ENCODE measurements around the gene ADIPOR1. TPM values are rescaled to one million over a fixed set of nuclear protein-coding genes. Genes with fewer than 3 reads are reported as not detected.
"Not testable (repeated sequence)": the region's sequence is repeated elsewhere in the genome, so short reads cannot be mapped to it uniquely, and the experiment has no call there.

Gene ADIPOR1
- total and polyA plus RNA-seq, 2 donors, result 53.0 to 58.1 TPM

DNA sequence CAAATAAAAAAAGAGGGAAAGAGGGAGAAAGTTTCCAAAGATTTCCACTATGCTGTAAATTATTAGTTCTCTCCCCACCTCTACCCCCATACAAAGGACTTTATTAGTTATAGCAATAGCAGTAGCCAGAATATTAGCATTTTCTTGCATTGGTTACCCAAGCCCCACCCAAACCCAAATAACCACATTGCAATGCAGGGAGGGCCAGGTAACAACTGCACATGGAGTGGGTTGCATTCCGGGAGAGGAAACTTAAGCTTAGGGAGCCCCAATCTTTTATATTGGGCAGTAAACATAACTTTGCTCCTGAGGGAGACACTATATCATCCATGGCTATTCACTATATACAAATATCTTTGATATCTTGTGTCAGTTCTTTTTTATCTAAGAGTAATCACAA is 6.0 kb downstream of the ADIPOR1 start:
- DNase-seq (ENCODE audit: low read depth in 6 of 9, low spot score in 9 of 9), result no peak
- Histone ChIP-seq H3K4me3 (ENCODE audit: low read length in 2 of 2) (no peak overlapping the region), H3K27ac (ENCODE audit: low read depth in 1 of 2, low read length in 1 of 2) (no peak overlapping the region), H3K9me3 (ENCODE audit: control insufficient read depth in 2 of 2, insufficient read depth in 1 of 2, low read length in 1 of 2) (no peaks in the 10 kb centered on the region), H3K27me3 (ENCODE audit: control insufficient read depth in 2 of 2, insufficient read depth in 1 of 2, low read length in 1 of 2) (no peaks in the 10 kb centered on the region), H3K36me3 (ENCODE audit: control insufficient read depth in 2 of 2, insufficient read depth in 2 of 2, low read length in 1 of 2) (peaks cover 28 to 31% of the 10 kb centered on the region in 2 donors), H3K4me1 (ENCODE audit: control insufficient read depth in 2 of 2, insufficient read depth in 2 of 2, low read length in 2 of 2) (peaks cover 4 to 8% of the 10 kb centered on the region in 2 donors)
- WGBS, result 98% methylated on average over 1 of the region's 1 CpG

DNA sequence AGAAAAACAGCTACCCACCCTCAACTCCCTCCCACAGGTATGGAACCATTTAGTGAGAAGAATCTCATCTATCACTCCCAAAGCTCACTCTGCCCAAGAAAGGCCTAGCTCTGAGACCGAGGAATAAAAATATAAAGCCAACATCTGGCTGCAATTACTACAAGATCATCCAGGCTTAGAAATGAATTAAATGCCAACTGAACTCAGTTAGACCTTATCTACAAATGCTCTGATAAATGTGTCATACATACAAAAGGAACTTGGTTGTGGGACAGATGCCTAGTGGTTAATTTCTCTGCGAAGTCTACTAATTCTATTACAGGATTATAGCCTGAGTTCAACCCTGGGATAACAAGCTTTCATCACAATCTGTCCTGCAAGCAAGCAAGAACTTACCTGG is 6.7 kb downstream of the ADIPOR1 start:
- Histone ChIP-seq H3K27me3 (ENCODE audit: control insufficient read depth in 2 of 2, insufficient read depth in 1 of 2, low read length in 1 of 2) (no peaks in the 10 kb centered on the region), H3K9me3 (ENCODE audit: control insufficient read depth in 2 of 2, insufficient read depth in 1 of 2, low read length in 1 of 2) (no peaks in the 10 kb centered on the region), H3K27ac (ENCODE audit: low read depth in 1 of 2, low read length in 1 of 2) (no peak overlapping the region), H3K4me1 (ENCODE audit: control insufficient read depth in 2 of 2, insufficient read depth in 2 of 2, low read length in 2 of 2) (peaks cover 0 to 3% of the 10 kb centered on the region in 2 donors), H3K36me3 (ENCODE audit: control insufficient read depth in 2 of 2, insufficient read depth in 2 of 2, low read length in 1 of 2) (peaks cover 32 to 35% of the 10 kb centered on the region in 2 donors), H3K4me3 (ENCODE audit: low read length in 2 of 2) (no peak overlapping the region)
- 98% methylated on average over 2 of the region's 2 CpGs for WGBS
- no peak for DNase-seq (ENCODE audit: low read depth in 6 of 9, low spot score in 9 of 9)

DNA sequence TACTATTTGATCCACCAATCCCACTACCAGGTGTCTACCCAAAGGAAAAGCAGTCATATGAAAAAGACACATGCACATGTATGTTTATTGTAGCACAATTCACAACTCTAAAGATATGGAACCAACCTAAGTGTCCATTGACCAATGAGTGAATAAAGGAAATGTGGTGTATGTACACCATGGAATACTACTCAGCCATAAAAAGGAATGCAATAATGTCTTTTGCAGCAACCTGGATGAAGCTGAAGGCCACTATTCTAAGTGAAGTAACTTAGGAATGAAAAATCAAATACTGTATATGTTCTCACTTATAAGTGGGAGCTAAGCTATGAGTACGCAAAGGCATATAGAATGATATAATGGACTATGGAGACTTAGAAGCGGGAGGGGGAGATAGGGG is 12.6 kb downstream of the ADIPOR1 start:
- Histone ChIP-seq H3K27ac (ENCODE audit: low read depth in 1 of 2, low read length in 1 of 2) (no peak overlapping the region), H3K4me3 (ENCODE audit: low read length in 2 of 2) (no peak overlapping the region), H3K36me3 (ENCODE audit: control insufficient read depth in 2 of 2, insufficient read depth in 2 of 2, low read length in 1 of 2) (peaks cover 81 to 82% of the 10 kb centered on the region in 2 donors), H3K27me3 (ENCODE audit: control insufficient read depth in 2 of 2, insufficient read depth in 1 of 2, low read length in 1 of 2) (no peaks in the 10 kb centered on the region), H3K9me3 (ENCODE audit: control insufficient read depth in 2 of 2, insufficient read depth in 1 of 2, low read length in 1 of 2) (no peaks in the 10 kb centered on the region), H3K4me1 (ENCODE audit: control insufficient read depth in 2 of 2, insufficient read depth in 2 of 2, low read length in 2 of 2) (no peaks in the 10 kb centered on the region)
- 98% methylated on average over 2 of the region's 2 CpGs for WGBS
- DNase-seq (ENCODE audit: low read depth in 6 of 9, low spot score in 9 of 9), result no peak

DNA sequence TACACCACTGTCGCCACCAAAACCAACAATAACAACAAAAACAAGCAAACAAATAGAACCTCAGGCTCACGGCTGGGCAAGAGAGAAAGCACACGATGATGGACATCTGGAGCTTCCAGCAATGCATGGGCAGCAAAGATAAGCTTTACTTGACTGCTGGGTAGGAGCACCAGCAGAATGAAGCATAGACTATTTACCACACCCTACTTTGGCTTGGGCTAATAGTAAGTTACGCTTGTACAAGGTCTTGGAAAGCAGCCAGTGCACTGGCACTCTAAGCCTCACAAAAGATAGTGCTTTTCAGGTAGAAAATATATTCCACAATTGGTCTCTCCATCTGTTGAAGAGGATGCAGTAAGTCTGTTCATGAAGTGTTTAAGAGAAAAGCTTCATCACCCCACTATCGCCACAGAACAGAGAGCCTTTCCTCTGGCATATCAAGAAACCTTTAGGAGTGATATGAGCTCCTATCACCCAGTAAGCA is 13.6 kb downstream of the ADIPOR1 start:
- no peaks in the 10 kb centered on the region for H3K9me3 ChIP-seq (ENCODE audit: control insufficient read depth in 2 of 2, insufficient read depth in 1 of 2, low read length in 1 of 2)
- no peaks in the 10 kb centered on the region for H3K4me1 ChIP-seq (ENCODE audit: control insufficient read depth in 2 of 2, insufficient read depth in 2 of 2, low read length in 2 of 2)
- H3K27ac ChIP-seq (ENCODE audit: low read depth in 1 of 2, low read length in 1 of 2), result no peak overlapping the region
- peaks cover 72 to 77% of the 10 kb centered on the region in 2 donors for H3K36me3 ChIP-seq (ENCODE audit: control insufficient read depth in 2 of 2, insufficient read depth in 2 of 2, low read length in 1 of 2)
- H3K4me3 ChIP-seq (ENCODE audit: low read length in 2 of 2), result no peak overlapping the region
- H3K27me3 ChIP-seq (ENCODE audit: control insufficient read depth in 2 of 2, insufficient read depth in 1 of 2, low read length in 1 of 2), result no peaks in the 10 kb centered on the region
- 99% methylated on average over 5 of the region's 5 CpGs for WGBS
- no peak for DNase-seq (ENCODE audit: low read depth in 6 of 9, low spot score in 9 of 9)

DNA sequence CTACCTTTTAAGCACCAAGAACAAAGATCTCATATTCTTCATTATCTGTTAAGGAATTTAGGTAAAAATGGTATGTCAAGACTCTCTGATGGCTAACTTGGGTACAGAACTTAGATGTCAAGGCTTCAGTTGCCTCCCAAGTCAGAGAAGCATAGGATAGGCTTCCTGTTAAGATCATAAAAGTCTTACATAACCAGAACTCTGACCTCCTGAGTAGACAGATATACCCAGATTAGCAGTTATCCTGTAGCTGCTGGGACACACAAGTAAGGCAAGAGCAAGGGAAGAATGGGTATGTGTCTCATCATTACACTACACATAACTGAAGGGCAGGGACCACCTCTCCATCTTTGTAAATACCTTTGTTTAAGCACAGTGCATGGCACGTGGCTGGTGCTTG is 15.7 kb downstream of the ADIPOR1 start:
- no peak overlapping the region for H3K4me3 ChIP-seq (ENCODE audit: low read length in 2 of 2)
- no peaks in the 10 kb centered on the region for H3K9me3 ChIP-seq (ENCODE audit: control insufficient read depth in 2 of 2, insufficient read depth in 1 of 2, low read length in 1 of 2)
- no peaks in the 10 kb centered on the region for H3K4me1 ChIP-seq (ENCODE audit: control insufficient read depth in 2 of 2, insufficient read depth in 2 of 2, low read length in 2 of 2)
- peaks cover 57 to 64% of the 10 kb centered on the region in 2 donors for H3K36me3 ChIP-seq (ENCODE audit: control insufficient read depth in 2 of 2, insufficient read depth in 2 of 2, low read length in 1 of 2)
- WGBS, result 98% methylated on average over 1 of the region's 1 CpG
- no peak for DNase-seq (ENCODE audit: low read depth in 6 of 9, low spot score in 9 of 9)
- no peak overlapping the region for H3K27ac ChIP-seq (ENCODE audit: low read depth in 1 of 2, low read length in 1 of 2)
- H3K27me3 ChIP-seq (ENCODE audit: control insufficient read depth in 2 of 2, insufficient read depth in 1 of 2, low read length in 1 of 2), result no peaks in the 10 kb centered on the region

DNA sequence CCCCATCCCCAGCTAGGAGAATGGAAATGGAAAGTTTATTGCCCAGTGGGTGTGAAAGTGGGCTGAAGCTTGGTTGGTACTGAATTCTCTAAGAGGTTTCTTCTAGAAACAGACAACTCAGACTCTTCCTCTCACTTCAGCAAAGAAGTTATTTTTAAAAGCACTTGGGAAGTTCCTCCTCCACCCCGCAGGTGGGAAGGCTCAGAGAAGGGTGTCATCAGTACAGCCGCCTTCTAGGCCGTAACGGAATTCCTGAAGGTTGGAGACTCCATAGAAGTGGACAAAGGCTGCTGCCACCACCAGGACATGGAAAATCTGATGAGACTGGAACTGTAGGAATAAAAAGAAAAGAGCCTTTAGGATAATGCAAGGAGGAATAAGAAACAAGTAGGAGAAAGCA is 16.7 kb downstream of the ADIPOR1 start:
- DNase-seq (ENCODE audit: low read depth in 6 of 9, low spot score in 9 of 9), result no peak
- no peak overlapping the region for H3K27ac ChIP-seq (ENCODE audit: low read depth in 1 of 2, low read length in 1 of 2)
- H3K9me3 ChIP-seq (ENCODE audit: control insufficient read depth in 2 of 2, insufficient read depth in 1 of 2, low read length in 1 of 2), result no peaks in the 10 kb centered on the region
- H3K4me1 ChIP-seq (ENCODE audit: control insufficient read depth in 2 of 2, insufficient read depth in 2 of 2, low read length in 2 of 2), result no peaks in the 10 kb centered on the region
- H3K27me3 ChIP-seq (ENCODE audit: control insufficient read depth in 2 of 2, insufficient read depth in 1 of 2, low read length in 1 of 2), result no peaks in the 10 kb centered on the region
- H3K4me3 ChIP-seq (ENCODE audit: low read length in 2 of 2), result no peak overlapping the region
- WGBS, result 96% methylated on average over 4 of the region's 4 CpGs
- peaks cover 52 to 59% of the 10 kb centered on the region in 2 donors for H3K36me3 ChIP-seq (ENCODE audit: control insufficient read depth in 2 of 2, insufficient read depth in 2 of 2, low read length in 1 of 2)

DNA sequence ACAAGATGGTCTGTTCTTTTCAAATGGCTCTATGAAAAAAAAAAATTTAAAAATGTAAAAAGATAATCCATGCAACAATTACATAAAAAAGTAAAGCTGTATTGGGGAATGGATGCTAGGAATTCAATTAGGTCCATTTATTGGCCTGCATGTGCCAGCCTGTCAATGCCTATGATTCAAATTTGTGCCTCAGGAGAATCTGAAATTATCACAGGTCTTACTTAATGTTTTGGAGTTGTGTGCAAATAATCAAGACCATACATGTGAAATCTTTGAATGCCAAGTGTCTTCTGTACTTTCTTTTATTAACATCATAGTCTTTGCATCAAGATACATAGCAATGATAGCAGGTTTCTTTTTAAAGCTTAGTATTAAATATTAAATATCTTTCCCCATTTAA is 17.6 kb downstream of the ADIPOR1 start:
- no peak overlapping the region for H3K4me3 ChIP-seq (ENCODE audit: low read length in 2 of 2)
- peaks cover 44 to 51% of the 10 kb centered on the region in 2 donors for H3K36me3 ChIP-seq (ENCODE audit: control insufficient read depth in 2 of 2, insufficient read depth in 2 of 2, low read length in 1 of 2)
- H3K9me3 ChIP-seq (ENCODE audit: control insufficient read depth in 2 of 2, insufficient read depth in 1 of 2, low read length in 1 of 2), result no peaks in the 10 kb centered on the region
- no peak overlapping the region for H3K27ac ChIP-seq (ENCODE audit: low read depth in 1 of 2, low read length in 1 of 2)
- no peak for DNase-seq (ENCODE audit: low read depth in 6 of 9, low spot score in 9 of 9)
- no peaks in the 10 kb centered on the region for H3K4me1 ChIP-seq (ENCODE audit: control insufficient read depth in 2 of 2, insufficient read depth in 2 of 2, low read length in 2 of 2)
- no peaks in the 10 kb centered on the region for H3K27me3 ChIP-seq (ENCODE audit: control insufficient read depth in 2 of 2, insufficient read depth in 1 of 2, low read length in 1 of 2)

DNA sequence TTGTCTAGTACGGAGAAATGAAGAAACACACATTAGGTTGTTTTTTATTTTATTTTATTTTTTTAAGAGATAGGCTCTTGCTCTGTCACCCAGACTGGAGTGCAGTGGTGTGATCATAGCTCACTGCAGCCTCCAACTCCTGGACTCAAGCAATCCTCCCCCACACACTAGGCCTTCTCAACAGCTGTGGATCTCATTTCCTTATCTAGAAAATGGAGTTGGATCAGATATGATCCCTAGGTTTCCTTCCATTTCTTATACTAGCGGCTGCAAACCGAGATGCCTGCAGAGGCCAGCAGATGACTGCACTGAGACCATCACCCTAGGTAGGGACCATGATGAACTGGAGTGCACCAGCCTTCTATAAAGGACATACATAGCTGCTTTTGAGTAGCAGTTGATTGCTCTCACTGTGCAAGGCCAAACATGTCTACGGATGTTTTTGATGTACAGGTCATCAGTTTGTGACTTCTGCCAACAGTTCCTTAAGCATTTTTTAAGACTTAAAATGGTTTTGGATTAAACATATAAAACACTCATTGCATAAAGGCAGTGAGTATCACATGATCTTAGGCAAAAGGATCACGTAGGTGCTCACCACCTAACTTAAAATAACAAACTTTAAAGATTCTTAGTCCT is 19.7 kb downstream of the ADIPOR1 start:
- H3K4me1 ChIP-seq (ENCODE audit: control insufficient read depth in 2 of 2, insufficient read depth in 2 of 2, low read length in 2 of 2), result no peaks in the 10 kb centered on the region
- 96% methylated on average over 5 of the region's 5 CpGs for WGBS

DNA sequence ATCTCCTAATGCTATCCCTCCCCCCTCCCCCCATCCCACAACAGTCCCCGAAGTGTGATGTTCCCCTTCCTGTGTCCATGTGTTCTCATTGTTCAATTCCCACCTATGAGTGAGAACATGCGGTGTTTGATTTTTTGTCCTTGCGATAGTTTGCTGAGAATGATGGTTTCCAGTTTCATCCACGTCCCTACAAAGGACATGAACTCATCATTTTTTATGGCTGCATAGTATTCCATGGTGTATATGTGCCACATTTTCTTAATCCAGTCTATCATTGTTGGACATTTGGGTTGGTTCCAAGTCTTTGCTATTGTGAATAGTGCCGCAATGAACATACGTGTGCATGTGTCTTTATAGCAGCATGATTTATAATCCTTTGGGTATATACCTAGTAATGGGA is 21.7 kb downstream of the ADIPOR1 start:
- not testable (repeated sequence) for H3K27ac ChIP-seq (ENCODE audit: low read depth in 1 of 2, low read length in 1 of 2); H3K27me3 ChIP-seq (ENCODE audit: control insufficient read depth in 2 of 2, insufficient read depth in 1 of 2, low read length in 1 of 2); H3K4me3 ChIP-seq (ENCODE audit: low read length in 2 of 2); H3K9me3 ChIP-seq (ENCODE audit: control insufficient read depth in 2 of 2, insufficient read depth in 1 of 2, low read length in 1 of 2); H3K4me1 ChIP-seq (ENCODE audit: control insufficient read depth in 2 of 2, insufficient read depth in 2 of 2, low read length in 2 of 2); H3K36me3 ChIP-seq (ENCODE audit: control insufficient read depth in 2 of 2, insufficient read depth in 2 of 2, low read length in 1 of 2); DNase-seq (ENCODE audit: low read depth in 6 of 9, low spot score in 9 of 9)
- 85% methylated on average over 1 of the region's 6 CpGs for WGBS

More for the DNA sequence above, 19.7 kb downstream of the ADIPOR1 start:
- DNase-seq (ENCODE audit: low read depth in 6 of 9, low spot score in 9 of 9), result no peak
- Histone ChIP-seq H3K9me3 (ENCODE audit: control insufficient read depth in 2 of 2, insufficient read depth in 1 of 2, low read length in 1 of 2) (no peaks in the 10 kb centered on the region), H3K36me3 (ENCODE audit: control insufficient read depth in 2 of 2, insufficient read depth in 2 of 2, low read length in 1 of 2) (peaks cover 25 to 29% of the 10 kb centered on the region in 2 donors), H3K27me3 (ENCODE audit: control insufficient read depth in 2 of 2, insufficient read depth in 1 of 2, low read length in 1 of 2) (no peaks in the 10 kb centered on the region), H3K4me3 (ENCODE audit: low read length in 2 of 2) (no peak overlapping the region), H3K27ac (ENCODE audit: low read depth in 1 of 2, low read length in 1 of 2) (no peak overlapping the region)

Data from thymus (tissue), 11 donors.